ENCODE data around the gene RPL7L1.

The RPL7L1 gene

DNA sequence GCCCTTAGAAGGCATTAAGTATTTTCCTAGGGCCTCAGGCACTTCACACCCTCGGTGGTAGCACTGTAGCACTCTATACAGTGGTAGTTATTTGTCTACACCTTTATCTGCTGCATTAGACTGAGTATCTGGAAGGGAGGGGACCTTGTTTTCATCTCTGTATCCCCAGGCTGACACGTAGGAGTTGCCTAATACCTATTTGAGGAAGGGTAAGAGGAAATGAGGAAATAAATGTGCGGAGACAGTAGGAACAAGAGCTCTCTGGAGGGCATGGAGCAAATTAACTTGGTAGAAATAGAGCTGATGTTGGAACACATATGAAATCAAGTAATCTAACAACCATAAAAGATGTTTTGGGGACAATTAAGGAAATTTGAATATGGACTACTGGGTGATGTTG lies 53.8 kb downstream of the RPL7L1 start:
- no peak for DNase-seq (ENCODE audit: low spot score)

DNA sequence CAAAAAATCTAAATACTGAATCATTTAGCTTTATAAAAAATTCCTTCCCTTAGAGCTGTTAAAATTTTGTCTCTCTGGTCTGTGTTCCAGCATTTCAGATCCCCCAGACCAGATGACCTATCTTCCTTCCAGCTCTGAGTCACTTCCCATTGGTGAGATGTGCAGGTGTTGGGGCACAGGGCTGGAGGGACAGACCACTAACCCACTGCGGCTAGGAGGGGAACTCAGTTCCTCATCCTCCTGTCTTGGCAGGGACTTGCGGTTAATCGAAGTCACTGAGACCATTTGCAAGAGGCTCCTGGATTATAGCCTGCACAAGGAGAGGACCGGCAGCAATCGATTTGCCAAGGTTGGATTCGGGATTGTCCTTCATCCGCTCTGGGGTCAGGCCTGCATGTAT lies 55.9 kb downstream of the RPL7L1 start:
- no peak for DNase-seq (ENCODE audit: low spot score)

DNA sequence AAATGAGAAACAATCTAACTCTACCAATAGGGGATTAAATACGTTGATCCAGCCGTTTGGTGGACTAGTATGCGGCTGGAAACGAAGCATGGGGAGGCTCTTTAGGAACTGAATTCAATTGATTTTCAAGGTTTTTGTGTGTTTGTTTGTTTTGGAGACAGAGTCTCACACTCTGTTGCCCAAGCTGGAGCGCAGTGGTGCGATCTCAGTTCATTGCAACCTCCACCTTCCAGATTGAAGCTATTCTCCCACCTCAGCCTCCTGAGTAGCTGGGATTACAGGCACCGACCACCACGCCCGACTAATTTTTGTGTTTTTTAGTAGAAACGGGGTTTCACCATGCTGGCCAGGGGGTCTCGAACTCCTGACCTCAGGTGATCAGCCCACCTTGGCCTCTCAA lies 57.0 kb downstream of the RPL7L1 start:
- DNase-seq (ENCODE audit: low spot score): no peak

DNA sequence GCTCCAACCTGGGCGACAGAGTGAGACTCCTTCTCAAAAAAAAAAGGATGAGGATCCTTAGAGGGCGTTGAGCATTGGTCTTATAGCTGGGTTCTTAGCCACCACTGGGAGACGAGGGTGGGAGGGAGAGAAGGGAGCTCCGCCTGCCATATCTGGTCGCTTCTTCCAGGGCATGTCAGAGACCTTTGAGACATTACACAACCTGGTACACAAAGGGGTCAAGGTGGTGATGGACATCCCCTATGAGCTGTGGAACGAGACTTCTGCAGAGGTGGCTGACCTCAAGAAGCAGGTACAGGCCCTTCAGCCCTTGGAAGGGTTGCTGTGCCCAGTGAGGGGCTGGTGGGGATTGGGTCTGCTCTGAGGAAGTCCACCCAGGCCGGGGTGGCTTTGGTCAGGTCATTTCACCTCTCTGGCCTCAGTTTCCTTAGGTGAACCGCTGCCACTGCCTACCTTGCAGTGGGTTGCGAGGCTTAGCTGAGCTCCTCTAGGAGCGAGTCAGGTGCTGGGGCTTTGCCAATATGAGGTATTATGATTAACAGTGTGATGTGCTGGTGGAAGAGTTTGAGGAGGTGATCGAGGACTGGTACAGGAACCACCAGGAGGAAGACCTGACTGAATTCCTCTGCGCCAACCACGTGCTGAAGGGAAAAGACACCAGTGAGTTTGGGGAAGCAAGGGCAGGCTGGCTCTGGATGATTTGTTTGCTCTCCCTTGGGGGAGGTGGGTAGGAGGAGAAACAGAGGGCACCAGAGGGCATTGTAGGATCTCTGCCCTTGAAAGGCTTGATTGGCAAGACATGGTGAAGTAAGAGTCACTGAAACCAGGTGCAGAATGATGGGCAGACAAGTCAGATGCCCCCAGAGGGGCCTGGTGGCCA lies 58.4 kb downstream of the RPL7L1 start:
- no peak for DNase-seq (ENCODE audit: low spot score)

DNA sequence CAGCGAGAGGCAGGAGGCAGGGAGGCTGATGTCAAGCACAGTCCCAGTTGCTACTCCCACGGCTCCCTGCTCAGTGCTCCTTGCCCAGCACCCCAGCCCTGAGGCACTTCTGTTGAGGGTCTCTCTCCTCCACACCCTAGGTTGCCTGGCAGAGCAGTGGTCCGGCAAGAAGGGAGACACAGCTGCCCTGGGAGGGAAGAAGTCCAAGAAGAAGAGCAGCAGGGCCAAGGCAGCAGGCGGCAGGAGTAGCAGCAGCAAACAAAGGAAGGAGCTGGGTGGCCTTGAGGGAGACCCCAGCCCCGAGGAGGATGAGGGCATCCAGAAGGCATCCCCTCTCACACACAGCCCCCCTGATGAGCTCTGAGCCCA lies 59.0 kb downstream of the RPL7L1 start:
- DNase-seq (ENCODE audit: low spot score): no peak

- DNase-seq (ENCODE audit: low spot score): no peak
Measured at GRCh38 chr6:42938987-42939809, 59.8 kb downstream of the RPL7L1 start.

Data from AG08395 (cell line).